22Rv1 (cell line): ENCODE measurements around the gene UTF1.

ENCODE experiments used
- ZFX ChIP-seq: fragments of 450-650 bp; IDR thresholded peaks from 2 replicates; pipeline ENCODE4 v1.6.1; 2017; ENCODE audit warnings: antibody characterized with exemption, borderline replicate concordance
- TF ChIP-seq, protein P1 (sequence below): fragments of 450-650 bp; IDR thresholded peaks from 2 replicates; pipeline ENCODE4 v1.5.1; 2017; ENCODE audit warnings: mild to moderate bottlenecking

DNA sequence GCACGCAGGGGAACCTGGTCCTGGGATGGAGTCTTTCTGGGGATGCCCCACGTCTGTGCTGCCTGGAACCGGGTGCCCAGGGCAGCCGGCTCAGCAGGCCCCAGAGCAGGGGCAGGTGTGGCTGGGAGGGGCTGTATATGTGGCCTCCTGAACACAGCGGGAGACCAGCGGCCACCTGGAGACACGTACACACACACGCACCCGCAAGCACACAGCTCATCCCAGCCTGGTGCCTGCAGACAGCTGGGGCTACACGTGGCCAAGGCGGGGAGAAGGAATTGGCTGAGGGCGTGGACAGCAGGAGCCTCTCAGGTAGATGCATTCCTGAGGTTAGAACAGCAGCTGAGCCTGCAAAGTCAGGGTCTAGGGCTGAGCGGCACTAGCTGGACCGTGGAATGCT lies 32.7 kb downstream of the UTF1 start:
- TF ChIP-seq, protein P1, sequence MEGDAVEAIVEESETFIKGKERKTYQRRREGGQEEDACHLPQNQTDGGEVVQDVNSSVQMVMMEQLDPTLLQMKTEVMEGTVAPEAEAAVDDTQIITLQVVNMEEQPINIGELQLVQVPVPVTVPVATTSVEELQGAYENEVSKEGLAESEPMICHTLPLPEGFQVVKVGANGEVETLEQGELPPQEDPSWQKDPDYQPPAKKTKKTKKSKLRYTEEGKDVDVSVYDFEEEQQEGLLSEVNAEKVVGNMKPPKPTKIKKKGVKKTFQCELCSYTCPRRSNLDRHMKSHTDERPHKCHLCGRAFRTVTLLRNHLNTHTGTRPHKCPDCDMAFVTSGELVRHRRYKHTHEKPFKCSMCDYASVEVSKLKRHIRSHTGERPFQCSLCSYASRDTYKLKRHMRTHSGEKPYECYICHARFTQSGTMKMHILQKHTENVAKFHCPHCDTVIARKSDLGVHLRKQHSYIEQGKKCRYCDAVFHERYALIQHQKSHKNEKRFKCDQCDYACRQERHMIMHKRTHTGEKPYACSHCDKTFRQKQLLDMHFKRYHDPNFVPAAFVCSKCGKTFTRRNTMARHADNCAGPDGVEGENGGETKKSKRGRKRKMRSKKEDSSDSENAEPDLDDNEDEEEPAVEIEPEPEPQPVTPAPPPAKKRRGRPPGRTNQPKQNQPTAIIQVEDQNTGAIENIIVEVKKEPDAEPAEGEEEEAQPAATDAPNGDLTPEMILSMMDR, result no peak
- no peak for TF ChIP-seq ZFX
